C4-2B (cell line): ENCODE results near the gene AUTS2.

Source experiments
- H3K27ac ChIP-seq: fragments of 450-650 bp; 2 replicates; pipeline ENCODE4 v1.5.1; 2017
- ZFX ChIP-seq: fragments of 450-650 bp; IDR thresholded peaks from 2 replicates; pipeline ENCODE4 v1.6.1; 2017
- TF ChIP-seq, protein P1 (sequence below): fragments of 450-650 bp; conservative IDR thresholded peaks from 2 replicates; pipeline ENCODE4 v1.5.1; 2017; ENCODE audit warnings: mild to moderate bottlenecking

Gene AUTS2

DNA sequence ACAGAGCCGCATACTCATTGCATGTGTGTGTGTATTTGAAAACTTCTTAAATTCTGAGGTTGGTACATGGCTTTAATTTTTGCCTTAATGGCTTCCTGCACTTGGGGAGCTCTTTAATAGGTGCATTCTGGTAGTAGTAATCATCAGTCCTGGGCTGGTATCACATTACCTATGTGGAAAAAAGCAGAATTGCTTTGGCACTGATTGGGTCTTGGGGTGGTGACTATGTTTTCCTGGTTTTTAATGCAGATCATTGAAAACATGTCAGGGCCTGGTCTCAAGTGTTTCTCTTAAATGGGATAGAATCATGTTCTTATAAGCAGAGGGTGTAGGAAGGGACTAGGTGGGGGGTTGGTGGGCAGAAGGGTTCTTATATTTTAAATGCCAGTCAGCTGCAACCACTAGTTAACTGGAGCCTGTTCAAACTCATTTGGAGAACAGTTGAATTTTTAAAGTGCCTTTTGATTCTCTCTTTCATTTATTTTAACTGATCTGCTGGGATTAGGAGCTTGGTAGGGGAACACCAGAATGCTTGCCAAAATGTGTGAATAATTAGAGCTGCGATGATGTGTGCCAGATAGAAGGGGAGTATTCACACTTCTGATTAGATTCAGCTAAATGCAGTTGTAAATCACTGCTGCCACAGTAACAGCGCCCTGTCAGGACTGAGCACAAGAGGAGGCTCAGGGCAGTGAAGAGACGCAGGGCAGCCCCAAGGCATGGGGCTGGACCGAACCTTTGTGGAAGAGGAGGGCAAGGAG, 900.1 kb downstream of the AUTS2 start:
- H3K27ac ChIP-seq: no peak overlapping the region
- TF ChIP-seq, protein P1, sequence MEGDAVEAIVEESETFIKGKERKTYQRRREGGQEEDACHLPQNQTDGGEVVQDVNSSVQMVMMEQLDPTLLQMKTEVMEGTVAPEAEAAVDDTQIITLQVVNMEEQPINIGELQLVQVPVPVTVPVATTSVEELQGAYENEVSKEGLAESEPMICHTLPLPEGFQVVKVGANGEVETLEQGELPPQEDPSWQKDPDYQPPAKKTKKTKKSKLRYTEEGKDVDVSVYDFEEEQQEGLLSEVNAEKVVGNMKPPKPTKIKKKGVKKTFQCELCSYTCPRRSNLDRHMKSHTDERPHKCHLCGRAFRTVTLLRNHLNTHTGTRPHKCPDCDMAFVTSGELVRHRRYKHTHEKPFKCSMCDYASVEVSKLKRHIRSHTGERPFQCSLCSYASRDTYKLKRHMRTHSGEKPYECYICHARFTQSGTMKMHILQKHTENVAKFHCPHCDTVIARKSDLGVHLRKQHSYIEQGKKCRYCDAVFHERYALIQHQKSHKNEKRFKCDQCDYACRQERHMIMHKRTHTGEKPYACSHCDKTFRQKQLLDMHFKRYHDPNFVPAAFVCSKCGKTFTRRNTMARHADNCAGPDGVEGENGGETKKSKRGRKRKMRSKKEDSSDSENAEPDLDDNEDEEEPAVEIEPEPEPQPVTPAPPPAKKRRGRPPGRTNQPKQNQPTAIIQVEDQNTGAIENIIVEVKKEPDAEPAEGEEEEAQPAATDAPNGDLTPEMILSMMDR: no peak
- TF ChIP-seq ZFX: no peak

DNA sequence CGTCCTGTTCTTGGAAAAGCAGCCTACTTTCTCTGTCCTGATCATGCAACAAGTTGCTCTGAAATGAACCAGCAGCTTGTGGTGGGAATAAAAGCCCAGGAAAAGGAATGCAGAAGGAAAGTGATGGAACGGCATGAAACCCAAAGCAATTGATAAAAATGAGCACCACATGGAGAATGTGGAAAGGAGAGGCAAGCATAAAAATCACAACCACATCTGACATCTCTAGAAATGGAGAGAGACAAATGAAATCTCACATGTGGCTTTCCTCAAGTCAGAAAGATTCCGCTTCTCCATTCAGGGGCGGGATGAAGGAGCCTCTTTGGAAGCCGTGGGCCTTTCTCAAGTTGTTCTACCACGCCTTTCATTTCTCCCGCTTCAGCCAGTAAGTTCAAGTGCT, 902.0 kb downstream of the AUTS2 start:
- no peak overlapping the region for H3K27ac ChIP-seq
- TF ChIP-seq ZFX: no peak
- TF ChIP-seq, protein P1: no peak

DNA sequence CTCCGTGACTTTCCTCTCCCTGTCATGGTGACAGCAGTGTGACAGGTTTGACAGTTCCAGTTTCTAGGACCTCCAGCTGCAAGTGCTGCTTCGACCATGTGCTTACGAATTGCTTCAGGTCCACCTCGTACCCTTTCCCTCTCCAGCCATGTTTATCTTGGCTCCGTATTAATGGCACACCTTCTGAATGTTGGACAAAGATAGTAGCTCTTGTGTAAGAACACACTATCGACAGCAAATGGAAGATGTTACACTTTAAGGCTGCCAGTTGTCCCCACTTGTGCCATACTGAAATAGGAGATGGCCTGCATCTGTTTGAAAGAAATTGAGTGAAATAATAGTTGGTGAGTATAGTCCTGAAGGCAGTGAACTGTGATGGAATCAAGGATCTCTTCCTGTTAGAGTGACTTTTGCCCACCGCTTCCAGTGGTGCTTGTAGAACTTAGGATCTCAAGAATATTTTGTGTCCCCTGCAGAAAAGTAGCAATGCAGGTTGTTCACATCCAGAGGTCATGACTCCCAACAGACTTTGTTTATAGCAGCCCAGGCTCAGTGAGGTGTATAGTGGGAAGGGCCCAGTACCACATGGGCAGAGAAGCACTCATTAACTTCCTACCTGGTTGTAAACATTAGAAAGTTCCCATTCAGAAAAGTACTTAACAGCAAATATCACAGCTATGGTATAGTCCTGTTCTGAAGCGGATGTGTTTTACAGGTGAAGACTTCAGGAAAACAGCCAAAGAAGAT, 904.0 kb downstream of the AUTS2 start:
- TF ChIP-seq, protein P1: no peak
- TF ChIP-seq ZFX: no peak
- H3K27ac ChIP-seq: no peak overlapping the region

DNA sequence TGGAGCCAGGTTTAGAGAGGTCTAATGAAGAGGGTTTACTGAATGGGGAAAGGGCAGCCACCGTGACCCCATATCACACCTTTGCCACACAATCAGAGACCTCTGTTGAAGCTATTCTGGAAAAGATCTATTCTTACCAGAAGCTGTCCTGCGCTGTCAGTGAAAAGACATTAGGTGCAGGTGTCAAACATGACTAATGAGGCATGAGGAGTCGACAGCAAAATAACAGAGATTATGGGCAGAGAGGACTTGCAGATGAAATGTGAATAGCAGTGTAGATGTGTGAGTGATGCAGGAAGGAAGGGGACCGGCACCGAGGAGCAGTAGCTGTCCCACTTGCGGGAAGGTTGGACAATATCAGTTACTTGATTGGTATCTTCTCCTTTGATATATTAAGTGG, 906.0 kb downstream of the AUTS2 start:
- H3K27ac ChIP-seq: no peak overlapping the region
- TF ChIP-seq ZFX: no peak
- TF ChIP-seq, protein P1: no peak

DNA sequence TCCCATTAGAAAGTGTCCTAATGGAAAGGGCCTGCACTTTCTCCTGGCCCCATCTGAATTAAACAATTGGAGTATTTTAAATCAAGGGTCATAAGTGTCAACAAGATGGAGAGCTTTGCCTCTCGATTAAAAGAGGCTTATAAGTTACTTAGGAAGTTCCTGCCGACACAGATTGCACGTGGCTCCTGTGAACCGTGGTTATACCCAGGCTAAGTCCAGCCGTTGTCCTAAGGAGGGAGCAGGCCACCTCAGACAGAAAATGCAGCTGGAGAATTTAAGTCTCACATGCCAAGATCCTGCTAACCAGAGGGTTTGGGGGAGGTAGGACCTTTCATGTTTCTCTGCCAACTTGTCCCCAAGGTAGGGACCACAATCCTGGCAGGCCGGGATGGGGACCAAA, 907.2 kb downstream of the AUTS2 start:
- TF ChIP-seq ZFX: no peak
- TF ChIP-seq, protein P1: no peak
- no peak overlapping the region for H3K27ac ChIP-seq

DNA sequence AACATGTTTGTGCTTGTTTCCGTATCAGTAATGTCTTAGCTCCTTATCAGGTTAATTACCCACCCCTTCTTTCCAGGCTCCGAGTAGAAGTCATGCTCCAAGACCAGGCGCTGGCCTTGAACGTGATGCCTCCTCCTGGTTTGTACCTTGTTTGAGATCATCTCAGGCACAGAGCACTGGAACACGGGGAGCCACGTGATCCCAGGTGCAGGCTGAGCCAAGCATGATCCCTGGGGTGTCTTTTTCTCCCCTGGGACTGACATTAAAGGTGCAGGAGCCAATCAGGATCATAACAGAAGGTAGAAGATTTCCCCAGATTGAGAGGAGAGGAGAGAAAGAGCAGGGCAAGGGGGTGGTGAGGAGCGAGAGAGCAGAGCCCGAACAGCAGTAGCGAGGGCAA, 907.6 kb downstream of the AUTS2 start:
- no peak overlapping the region for H3K27ac ChIP-seq
- no peak for TF ChIP-seq ZFX
- TF ChIP-seq, protein P1: no peak

DNA sequence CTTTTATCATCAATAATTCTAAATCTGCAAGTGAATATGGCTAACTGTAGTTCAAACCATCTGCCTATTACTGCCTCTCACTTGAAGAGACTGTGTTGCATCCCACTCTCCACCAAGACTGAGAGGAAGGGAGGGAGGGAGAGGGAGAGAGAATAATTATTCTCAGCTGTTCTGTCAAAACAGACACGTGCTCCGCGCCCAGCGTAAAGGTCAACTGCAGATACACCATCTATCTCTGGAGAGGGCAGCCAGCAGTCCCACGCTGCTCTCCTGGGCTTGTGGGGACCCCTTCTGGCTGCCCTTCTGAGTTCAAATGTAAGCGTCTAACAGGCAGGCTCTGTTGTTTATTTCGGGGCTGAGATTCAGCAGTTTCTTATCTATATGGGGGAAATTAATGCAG, 908.2 kb downstream of the AUTS2 start:
- no peak overlapping the region for H3K27ac ChIP-seq
- TF ChIP-seq, protein P1: no peak
- TF ChIP-seq ZFX: no peak
